Panc1 (cell line): ENCODE measurements around the gene GALC. TPM values are rescaled to one million over a fixed set of nuclear protein-coding genes. Genes with fewer than 3 reads are reported as not detected.

Experiments
- ATAC-seq: fragments of 200-7000 bp; cut with Tn5 transposase; 2 replicates; pipeline ENCODE4 v1.9.1; 2020; ENCODE audit warnings: mild to moderate bottlenecking, moderate library complexity
- BruUV-seq: library from RNA; stranded (reverse); fragments of 400-500 nt; replicated peaks from 2 replicates; lab custom pipeline; 2021; lab: Mats Ljungman, UMichigan
- CTCF ChIA-PET: fragments of 300-600 bp; sonication (Branson Sonifier 250); formaldehyde crosslinking; loops from one replicate; lab custom pipeline; 2022; ENCODE audit warnings: antibody characterized with exemption; lab: Charles Lee
- POLR2A ChIA-PET: fragments of 300-600 bp; sonication (Branson Sonifier 250); formaldehyde crosslinking; loops from one replicate; lab custom pipeline; 2022; ENCODE audit warnings: antibody characterized with exemption; lab: Charles Lee
- DNase-seq: peaks from one replicate; pipeline ENCODE4 v3.0.0-alpha.2; 2010; ENCODE audit warnings: low read depth, low spot score
- H3K27ac ChIP-seq: 2 replicates; pipeline ENCODE4 v1.5.1; 2011; ENCODE audit warnings: mild to moderate bottlenecking, low read length, inconsistent platforms
- H3K27me3 ChIP-seq: fragments of 200-500 bp; sonication (Bioruptor generic); 2 replicates; pipeline ENCODE4 v1.6.0; 2014; ENCODE audit warnings: low read length, inconsistent platforms; ENCODE audit not compliant: control insufficient read depth, insufficient read depth
- H3K36me3 ChIP-seq: fragments of 200-500 bp; sonication (Bioruptor generic); 2 replicates; pipeline ENCODE4 v1.5.1; 2014; ENCODE audit warnings: inconsistent platforms, mild to moderate bottlenecking, low read length, moderate library complexity; ENCODE audit not compliant: control insufficient read depth, insufficient read depth
- H3K4me1 ChIP-seq: 2 replicates; pipeline ENCODE4 v1.5.1; 2011; ENCODE audit warnings: inconsistent platforms, mild to moderate bottlenecking, low read length, moderate library complexity; ENCODE audit not compliant: control insufficient read depth, insufficient read depth
- H3K4me3 ChIP-seq, 2 experiments: 2 replicates each; pipeline ENCODE4 v1.5.1; 2011 to 2012; ENCODE audit warnings: low read depth in 2 of 2, low read length in 2 of 2, mild to moderate bottlenecking in 2 of 2, inconsistent platforms in 1 of 2, moderate library complexity in 1 of 2
- H3K9me3 ChIP-seq: fragments of 200-500 bp; sonication (Bioruptor generic); 2 replicates; pipeline ENCODE4 v1.5.1; 2014; ENCODE audit warnings: low read depth, mild to moderate bottlenecking, inconsistent platforms, low read length, moderate library complexity; ENCODE audit not compliant: control insufficient read depth, insufficient read depth
- POLR2AphosphoS5 ChIP-seq: IDR thresholded peaks from 2 replicates; pipeline ENCODE4 v1.6.1; 2012; ENCODE audit warnings: mild to moderate bottlenecking, low read depth, low read length, moderate library complexity
- SIN3A ChIP-seq: IDR thresholded peaks from 2 replicates; pipeline ENCODE4 v1.6.1; 2012; ENCODE audit warnings: low read depth, mild to moderate bottlenecking, low read length, moderate library complexity, borderline replicate concordance; ENCODE audit not compliant: insufficient read depth
- TCF7L2 ChIP-seq: IDR thresholded peaks from 2 replicates; pipeline ENCODE4 v1.6.1; 2011; ENCODE audit warnings: mild to moderate bottlenecking, low read depth, low read length, inconsistent platforms
- in situ Hi-C: cut with HindIII; loops from 2 replicates; pipeline ENCODE4 v1.10.0; 2016; ENCODE audit warnings: low sequenced_read_pairs, low pct_unique_long_range_greater_than_20kb
- intact Hi-C: fragments of 100-400 bp; cut with micrococcal nuclease; formaldehyde crosslinking; loops from one replicate; pipeline ENCODE4 v1.10.0; 2022; ENCODE audit not compliant: unreplicated experiment
- total RNA-seq: library from RNA; stranded (reverse); gene quantifications from one replicate; pipeline ENCODE4 v1.2.1, GENCODE V29; 2021; ENCODE audit not compliant: unreplicated experiment
- TF ChIP-seq, protein P1 (sequence below): fragments of 450-650 bp; IDR thresholded peaks from 2 replicates; pipeline ENCODE4 v1.5.1; 2017; ENCODE audit warnings: mild to moderate bottlenecking
- TF ChIP-seq, protein P2 (sequence below), 2 experiments: IDR thresholded peaks; 2 replicates each; pipeline ENCODE4 v1.6.1; 2011 to 2012; ENCODE audit warnings: low read depth in 2 of 2, control low read depth in 1 of 2, low read length in 1 of 2, mild to moderate bottlenecking in 1 of 2, moderate library complexity in 1 of 2; ENCODE audit not compliant: insufficient read depth in 1 of 2

GALC gene
- total RNA-seq, 1 experiment from 2014 or later, result 9.7 TPM

DNA sequence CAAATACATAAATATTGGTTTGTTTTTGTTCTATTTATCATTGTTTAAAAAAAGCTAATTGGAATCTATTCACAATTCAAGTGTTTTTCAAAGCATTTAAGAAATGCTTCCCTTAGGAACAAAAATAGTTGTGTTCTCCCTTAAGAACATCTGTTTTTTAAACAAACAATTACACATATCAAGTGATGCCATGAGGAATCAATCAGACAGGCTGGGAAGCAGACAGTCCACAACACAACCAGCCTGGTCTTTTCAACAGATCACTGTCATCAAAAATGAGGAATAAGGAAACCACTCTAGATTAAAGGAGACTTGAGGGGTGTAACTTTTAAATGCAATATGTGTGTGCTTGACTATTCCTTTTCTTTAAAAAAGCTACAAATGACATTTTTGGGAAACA lies 25.5 kb downstream of the GALC start:
- CTCF ChIA-PET, result no interaction called here
- no peaks in the 10 kb centered on the region for H3K36me3 ChIP-seq
- POLR2A ChIA-PET, result no interaction called here
- no peaks in the 10 kb centered on the region for H3K27me3 ChIP-seq
- no TSS peak for BruUV-seq
- ATAC-seq (no peak), DNase-seq (no peak)
- no peak overlapping the region for H3K27ac ChIP-seq
- intact Hi-C loops, result no loop called here
- H3K4me1 ChIP-seq, result no peaks in the 10 kb centered on the region
- in situ Hi-C loops, result no loop called here
- H3K9me3 ChIP-seq, result no peaks in the 10 kb centered on the region
- TF ChIP-seq POLR2AphosphoS5 (no peak), SIN3A (no peak), TCF7L2 (no peak)
- TF ChIP-seq, protein P1, sequence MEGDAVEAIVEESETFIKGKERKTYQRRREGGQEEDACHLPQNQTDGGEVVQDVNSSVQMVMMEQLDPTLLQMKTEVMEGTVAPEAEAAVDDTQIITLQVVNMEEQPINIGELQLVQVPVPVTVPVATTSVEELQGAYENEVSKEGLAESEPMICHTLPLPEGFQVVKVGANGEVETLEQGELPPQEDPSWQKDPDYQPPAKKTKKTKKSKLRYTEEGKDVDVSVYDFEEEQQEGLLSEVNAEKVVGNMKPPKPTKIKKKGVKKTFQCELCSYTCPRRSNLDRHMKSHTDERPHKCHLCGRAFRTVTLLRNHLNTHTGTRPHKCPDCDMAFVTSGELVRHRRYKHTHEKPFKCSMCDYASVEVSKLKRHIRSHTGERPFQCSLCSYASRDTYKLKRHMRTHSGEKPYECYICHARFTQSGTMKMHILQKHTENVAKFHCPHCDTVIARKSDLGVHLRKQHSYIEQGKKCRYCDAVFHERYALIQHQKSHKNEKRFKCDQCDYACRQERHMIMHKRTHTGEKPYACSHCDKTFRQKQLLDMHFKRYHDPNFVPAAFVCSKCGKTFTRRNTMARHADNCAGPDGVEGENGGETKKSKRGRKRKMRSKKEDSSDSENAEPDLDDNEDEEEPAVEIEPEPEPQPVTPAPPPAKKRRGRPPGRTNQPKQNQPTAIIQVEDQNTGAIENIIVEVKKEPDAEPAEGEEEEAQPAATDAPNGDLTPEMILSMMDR, result no peak
- TF ChIP-seq, protein P2, sequence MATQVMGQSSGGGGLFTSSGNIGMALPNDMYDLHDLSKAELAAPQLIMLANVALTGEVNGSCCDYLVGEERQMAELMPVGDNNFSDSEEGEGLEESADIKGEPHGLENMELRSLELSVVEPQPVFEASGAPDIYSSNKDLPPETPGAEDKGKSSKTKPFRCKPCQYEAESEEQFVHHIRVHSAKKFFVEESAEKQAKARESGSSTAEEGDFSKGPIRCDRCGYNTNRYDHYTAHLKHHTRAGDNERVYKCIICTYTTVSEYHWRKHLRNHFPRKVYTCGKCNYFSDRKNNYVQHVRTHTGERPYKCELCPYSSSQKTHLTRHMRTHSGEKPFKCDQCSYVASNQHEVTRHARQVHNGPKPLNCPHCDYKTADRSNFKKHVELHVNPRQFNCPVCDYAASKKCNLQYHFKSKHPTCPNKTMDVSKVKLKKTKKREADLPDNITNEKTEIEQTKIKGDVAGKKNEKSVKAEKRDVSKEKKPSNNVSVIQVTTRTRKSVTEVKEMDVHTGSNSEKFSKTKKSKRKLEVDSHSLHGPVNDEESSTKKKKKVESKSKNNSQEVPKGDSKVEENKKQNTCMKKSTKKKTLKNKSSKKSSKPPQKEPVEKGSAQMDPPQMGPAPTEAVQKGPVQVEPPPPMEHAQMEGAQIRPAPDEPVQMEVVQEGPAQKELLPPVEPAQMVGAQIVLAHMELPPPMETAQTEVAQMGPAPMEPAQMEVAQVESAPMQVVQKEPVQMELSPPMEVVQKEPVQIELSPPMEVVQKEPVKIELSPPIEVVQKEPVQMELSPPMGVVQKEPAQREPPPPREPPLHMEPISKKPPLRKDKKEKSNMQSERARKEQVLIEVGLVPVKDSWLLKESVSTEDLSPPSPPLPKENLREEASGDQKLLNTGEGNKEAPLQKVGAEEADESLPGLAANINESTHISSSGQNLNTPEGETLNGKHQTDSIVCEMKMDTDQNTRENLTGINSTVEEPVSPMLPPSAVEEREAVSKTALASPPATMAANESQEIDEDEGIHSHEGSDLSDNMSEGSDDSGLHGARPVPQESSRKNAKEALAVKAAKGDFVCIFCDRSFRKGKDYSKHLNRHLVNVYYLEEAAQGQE (IDR thresholded peaks at IDR 0.05; ENCODE audit: insufficient read depth in 1 of 2, low read depth in 2 of 2, low read length in 1 of 2), result no peak
- no peak overlapping the region for H3K4me3 ChIP-seq

DNA sequence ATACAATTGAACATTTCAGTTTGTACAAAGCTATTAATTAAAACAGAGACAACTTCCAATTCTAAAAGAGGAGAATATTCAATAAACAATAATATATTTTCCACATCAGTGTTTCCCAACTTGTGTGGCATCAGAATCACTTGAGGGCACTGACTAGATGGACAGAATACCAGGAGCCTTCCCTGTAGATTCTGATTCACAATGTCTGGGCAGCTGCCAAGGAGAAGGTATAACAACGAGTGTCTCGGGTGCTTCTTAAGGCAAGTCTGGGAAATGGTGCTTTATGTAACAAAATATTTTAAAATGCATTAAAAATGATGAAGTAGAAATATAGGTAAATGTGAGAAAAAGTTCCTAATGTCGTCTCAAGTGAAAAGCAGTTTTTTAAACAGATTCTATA lies 26.2 kb downstream of the GALC start:
- in situ Hi-C loops, result no loop called here

More for the DNA sequence above, 26.2 kb downstream of the GALC start:
- Histone ChIP-seq H3K9me3 (no peaks in the 10 kb centered on the region), H3K27me3 (no peaks in the 10 kb centered on the region), H3K4me1 (no peaks in the 10 kb centered on the region), H3K36me3 (no peaks in the 10 kb centered on the region), H3K4me3 (no peak overlapping the region), H3K27ac (no peak overlapping the region)
- ChIA-PET POLR2A (no interaction called here), CTCF (no interaction called here)
- TF ChIP-seq, protein P1, result no peak
- TF ChIP-seq POLR2AphosphoS5 (no peak), TCF7L2 (no peak), SIN3A (no peak)
- TF ChIP-seq, protein P2 (IDR thresholded peaks at IDR 0.05; ENCODE audit: insufficient read depth in 1 of 2, low read depth in 2 of 2, low read length in 1 of 2), result no peak
- DNase-seq (no peak), ATAC-seq (no peak)
- BruUV-seq, result no TSS peak
- intact Hi-C loops, result no loop called here
